ENCODE results near the gene AK8. TPM values are rescaled to one million over a fixed set of nuclear protein-coding genes. Genes with fewer than 3 reads are reported as not detected.

The AK8 gene
- total RNA-seq, 4 donors from 2014 or later = 0.61 to 1.9 TPM; not detected in 2

- intact Hi-C loops (cut with DNase I; ENCODE audit: low total_unique reads) = no loop called here
- Histone ChIP-seq H3K4me1 (no peaks in the 10 kb centered on the region), H3K27me3 (no peaks in the 10 kb centered on the region), H3K27ac (no peak overlapping the region), H3K36me3 (no peaks in the 10 kb centered on the region), H3K9me3 (no peaks in the 10 kb centered on the region), H3K4me3 (no peak overlapping the region)
- DNase-seq = no peak
- TF ChIP-seq CTCF (IDR thresholded peaks at IDR 0.05) = no peak
- no peak for TF ChIP-seq POLR2A (IDR thresholded peaks at IDR 0.05)
These were observed 174.7 kb downstream of the AK8 start for GRCh38 chr9:132703336-132703735.

GRCh38 chr9:132702254-132702653 lies 175.8 kb downstream of the AK8 start:
- TF ChIP-seq CTCF (IDR thresholded peaks at IDR 0.05) (no peak), POLR2A (IDR thresholded peaks at IDR 0.05) (no peak)
- Histone ChIP-seq H3K9me3 (no peaks in the 10 kb centered on the region), H3K27me3 (no peaks in the 10 kb centered on the region), H3K36me3 (no peaks in the 10 kb centered on the region), H3K4me3 (no peak overlapping the region), H3K4me1 (no peaks in the 10 kb centered on the region), H3K27ac (no peak overlapping the region)
- no peak for DNase-seq
- intact Hi-C loops (cut with DNase I; ENCODE audit: low total_unique reads) = no loop called here

- Histone ChIP-seq H3K9me3 (no peaks in the 10 kb centered on the region), H3K27me3 (no peaks in the 10 kb centered on the region), H3K27ac (no peak overlapping the region), H3K4me3 (no peak overlapping the region), H3K4me1 (no peaks in the 10 kb centered on the region), H3K36me3 (no peaks in the 10 kb centered on the region)
- TF ChIP-seq POLR2A (IDR thresholded peaks at IDR 0.05) (no peak), CTCF (IDR thresholded peaks at IDR 0.05) (no peak)
- no peak for DNase-seq
- intact Hi-C loops (cut with DNase I; ENCODE audit: low total_unique reads) = no loop called here
These were observed 178.1 kb downstream of the AK8 start for GRCh38 chr9:132699956-132700355.

- intact Hi-C loops (cut with DNase I; ENCODE audit: low total_unique reads) = no loop called here
- Histone ChIP-seq H3K36me3 (no peaks in the 10 kb centered on the region), H3K27me3 (no peaks in the 10 kb centered on the region), H3K4me3 (no peak overlapping the region), H3K4me1 (no peaks in the 10 kb centered on the region), H3K27ac (no peak overlapping the region), H3K9me3 (no peaks in the 10 kb centered on the region)
- TF ChIP-seq CTCF (IDR thresholded peaks at IDR 0.05) (no peak), POLR2A (IDR thresholded peaks at IDR 0.05) (no peak)
- DNase-seq = no peak
These were observed 179.1 kb downstream of the AK8 start for GRCh38 chr9:132698989-132699388.

- intact Hi-C loops (cut with DNase I; ENCODE audit: low total_unique reads) = no loop called here
- no peak for DNase-seq
These were observed 180.9 kb downstream of the AK8 start for GRCh38 chr9:132697230-132697629.

More at GRCh38 chr9:132697230-132697629, 180.9 kb downstream of the AK8 start:
- Histone ChIP-seq H3K4me3 (no peak overlapping the region), H3K9me3 (no peaks in the 10 kb centered on the region), H3K27me3 (no peaks in the 10 kb centered on the region), H3K4me1 (no peaks in the 10 kb centered on the region), H3K36me3 (no peaks in the 10 kb centered on the region), H3K27ac (no peak overlapping the region)
- TF ChIP-seq POLR2A (IDR thresholded peaks at IDR 0.05) (no peak), CTCF (IDR thresholded peaks at IDR 0.05) (no peak)
